Glomerular visceral epithelial cell (primary cell): ENCODE measurements around the gene ABLIM2.
"Not testable (repeated sequence)": the region's sequence is repeated elsewhere in the genome, so short reads cannot be mapped to it uniquely, and the experiment has no call there.

Source experiments
- DNase-seq: peaks from one replicate; pipeline ENCODE4 v3.0.0-alpha.2; 2016; ENCODE audit errors: extremely low spot score

Gene ABLIM2

GRCh38 chr4:8140915-8141314 lies 17.7 kb downstream of the ABLIM2 start:
- no peak for DNase-seq

- DNase-seq = not testable (repeated sequence)
These were observed 18.9 kb downstream of the ABLIM2 start for GRCh38 chr4:8139726-8140125.

GRCh38 chr4:8136972-8137710 lies 21.5 kb downstream of the ABLIM2 start:
- no peak for DNase-seq

- no peak for DNase-seq
These were observed 22.1 kb downstream of the ABLIM2 start for GRCh38 chr4:8136529-8136928.

- DNase-seq = no peak
These were observed 22.9 kb downstream of the ABLIM2 start for GRCh38 chr4:8135666-8136065.

- no peak for DNase-seq
These were observed 24.6 kb downstream of the ABLIM2 start for GRCh38 chr4:8133897-8134563.

- no peak for DNase-seq
These were observed 25.5 kb downstream of the ABLIM2 start for GRCh38 chr4:8132947-8133705.

- no peak for DNase-seq
These were observed 26.2 kb downstream of the ABLIM2 start for GRCh38 chr4:8132400-8132799.

- no peak for DNase-seq
These were observed 26.8 kb downstream of the ABLIM2 start for GRCh38 chr4:8131826-8132225.

GRCh38 chr4:8131210-8131609 lies 27.4 kb downstream of the ABLIM2 start:
- no peak for DNase-seq

GRCh38 chr4:8130346-8131066 lies 28.1 kb downstream of the ABLIM2 start:
- DNase-seq = no peak

GRCh38 chr4:8129785-8130184 lies 28.8 kb downstream of the ABLIM2 start:
- DNase-seq = no peak

- DNase-seq = no peak
These were observed 29.5 kb downstream of the ABLIM2 start for GRCh38 chr4:8129136-8129535.

- no peak for DNase-seq
These were observed 30.3 kb downstream of the ABLIM2 start for GRCh38 chr4:8128100-8128856.

GRCh38 chr4:8127051-8127826 lies 31.4 kb downstream of the ABLIM2 start:
- no peak for DNase-seq

GRCh38 chr4:8126523-8126922 lies 32.1 kb downstream of the ABLIM2 start:
- DNase-seq = no peak

- DNase-seq = no peak
These were observed 33.0 kb downstream of the ABLIM2 start for GRCh38 chr4:8125526-8126056.

- DNase-seq = no peak
These were observed 34.7 kb downstream of the ABLIM2 start for GRCh38 chr4:8123870-8124269.

GRCh38 chr4:8123389-8123788 lies 35.2 kb downstream of the ABLIM2 start:
- DNase-seq = no peak

GRCh38 chr4:8122746-8123145 lies 35.9 kb downstream of the ABLIM2 start:
- no peak for DNase-seq
